ENCODE measurements around the gene KIF26A. TPM values are rescaled to one million over a fixed set of nuclear protein-coding genes. Genes with fewer than 3 reads are reported as not detected.

Gene KIF26A
- total and polyA plus RNA-seq, 2 of the 13 experiments (the other 11 are each of a cell fraction or from before 2014, with no cell fraction given), result not detected

GRCh38 chr14:104151026-104151381 lies 12.6 kb downstream of the KIF26A start:
- FAIRE-seq (no peak), DNase-seq (ENCODE audit: low spot score) (no peak), ATAC-seq (no peak)
- Histone ChIP-seq H3K79me2 (ENCODE audit: insufficient read depth, low read length) (no peaks in the 10 kb centered on the region), H3K36me3 (replicated peaks in 1 of 2; ENCODE audit: control insufficient read depth in 1 of 2, insufficient read depth in 2 of 2, low read length in 2 of 2) (no peaks in the 10 kb centered on the region), H3K4me1 (ENCODE audit: insufficient read depth, low read length) (no peaks in the 10 kb centered on the region), H3K27me3 (ENCODE audit: control insufficient read depth in 1 of 2, insufficient read depth in 2 of 2, low read length in 2 of 2) (peaks cover 11 to 47% of the 10 kb centered on the region in 2 experiments; a peak in 4 of 5 replicates), H3K9ac (ENCODE audit: insufficient read depth, low read depth, low read length) (no peak overlapping the region), H4K20me1 (ENCODE audit: insufficient read depth, low read length) (0 out of 2 replicates have a peak, but pooled peaks cover 3% of the 10 kb centered on the region), H3K4me3 (replicated peaks in 1 of 3; ENCODE audit: insufficient read depth in 1 of 3, low read depth in 2 of 3, low read length in 3 of 3) (no peak overlapping the region), H3K4me2 (ENCODE audit: low read depth, low read length) (no peak overlapping the region), H3K9me3 (ENCODE audit: low read length) (no peaks in the 10 kb centered on the region), H2AFZ (ENCODE audit: low read length) (no peak overlapping the region), H3K27ac (ENCODE audit: extremely low read length, insufficient read depth, low read length) (no peak overlapping the region)
- in situ Hi-C loops (cut with HindIII; ENCODE audit: extremely low pct_ligation_motif_present, low pct_unique_long_range_greater_than_20kb), result no loop called here
- intact Hi-C loops (cut with micrococcal nuclease; ENCODE audit: unreplicated experiment), result no loop called here
- BruUV-seq (replicated peaks), result no TSS peak
- 15% methylated on average over 5 of the region's 5 CpGs for WGBS (ENCODE audit: low lambda C conversion rate)
- ChIA-PET CTCF (ENCODE audit: low intra/inter-chr PET ratio, low total read pairs) (no interaction called here), POLR2A (no interaction called here)
- TF ChIP-seq KMT2A (CRISPR knock-in tag; IDR thresholded peaks at IDR 0.05) (no peak), HOXA3 (CRISPR knock-in tag; IDR thresholded peaks at IDR 0.05) (no peak), POLR2A (IDR thresholded peaks at IDR 0.05; ENCODE audit: insufficient read depth in 1 of 2, low read depth in 2 of 2, low read length in 2 of 2) (no peak), SRSF1 (optimal IDR thresholded peaks at IDR 0.05; ENCODE audit: low read depth, low read length) (no peak), KDM6A (CRISPR knock-in tag; IDR thresholded peaks at IDR 0.05; ENCODE audit: low read depth) (no peak), ZNF18 (CRISPR knock-in tag; IDR thresholded peaks at IDR 0.05; ENCODE audit: insufficient replicate concordance) (no peak)

- no peak overlapping the region for H2AFZ ChIP-seq (ENCODE audit: low read length)
- no peak overlapping the region for H3K27ac ChIP-seq (ENCODE audit: extremely low read length, insufficient read depth, low read length)
- ATAC-seq (no peak), DNase-seq (ENCODE audit: low spot score) (no peak), FAIRE-seq (no peak)
- in situ Hi-C loops (cut with HindIII; ENCODE audit: extremely low pct_ligation_motif_present, low pct_unique_long_range_greater_than_20kb), result no loop called here
- intact Hi-C loops (cut with micrococcal nuclease; ENCODE audit: unreplicated experiment), result no loop called here
- ChIA-PET CTCF (ENCODE audit: low intra/inter-chr PET ratio, low total read pairs) (no interaction called here), POLR2A (no interaction called here)
- WGBS (ENCODE audit: low lambda C conversion rate), result 0% methylated on average over 8 of the region's 34 CpGs
- no peak overlapping the region for H3K4me3 ChIP-seq (replicated peaks in 1 of 3; ENCODE audit: insufficient read depth in 1 of 3, low read depth in 2 of 3, low read length in 3 of 3)
- H3K27me3 ChIP-seq (ENCODE audit: control insufficient read depth in 1 of 2, insufficient read depth in 2 of 2, low read length in 2 of 2), result peaks cover 11 to 41% of the 10 kb centered on the region in 2 experiments; a peak in 4 of 5 replicates
- no TSS peak for BruUV-seq (replicated peaks)
- no peak overlapping the region for H3K4me2 ChIP-seq (ENCODE audit: low read depth, low read length)
- no peaks in the 10 kb centered on the region for H3K9me3 ChIP-seq (ENCODE audit: low read length)
- H3K9ac ChIP-seq (ENCODE audit: insufficient read depth, low read depth, low read length), result no peak overlapping the region
- no peaks in the 10 kb centered on the region for H3K36me3 ChIP-seq (replicated peaks in 1 of 2; ENCODE audit: control insufficient read depth in 1 of 2, insufficient read depth in 2 of 2, low read length in 2 of 2)
- no peaks in the 10 kb centered on the region for H3K4me1 ChIP-seq (ENCODE audit: insufficient read depth, low read length)
- H4K20me1 ChIP-seq (ENCODE audit: insufficient read depth, low read length), result 0 out of 2 replicates have a peak, but pooled peaks cover 3% of the 10 kb centered on the region
- no peaks in the 10 kb centered on the region for H3K79me2 ChIP-seq (ENCODE audit: insufficient read depth, low read length)
- TF ChIP-seq ZKSCAN1 (IDR thresholded peaks at IDR 0.05; ENCODE audit: low read length) (no peak), AHR (CRISPR knock-in tag; IDR thresholded peaks at IDR 0.05) (no peak), MED1 (CRISPR knock-in tag; IDR thresholded peaks at IDR 0.05) (no peak), ZBTB43 (CRISPR knock-in tag; conservative IDR thresholded peaks at IDR 0.05) (no peak), PITX1 (CRISPR knock-in tag; IDR thresholded peaks at IDR 0.05) (no peak), NRL (CRISPR knock-in tag; IDR thresholded peaks at IDR 0.05; ENCODE audit: borderline replicate concordance) (no peak), ZNF20 (CRISPR knock-in tag; IDR thresholded peaks at IDR 0.05) (no peak), STAG1 (CRISPR knock-in tag; IDR thresholded peaks at IDR 0.05) (no peak), PAX8 (CRISPR knock-in tag; IDR thresholded peaks at IDR 0.05; ENCODE audit: borderline replicate concordance) (no peak), GTF2F1 (IDR thresholded peaks at IDR 0.05; ENCODE audit: low read length) (no peak), AGO1 (IDR thresholded peaks at IDR 0.05; ENCODE audit: low read depth, low read length, poor library complexity, severe bottlenecking) (no peak)
Measured at GRCh38 chr14:104151566-104152245, 13.3 kb downstream of the KIF26A start.

Data from HepG2 (cell line).